B cell (primary cell): ENCODE results near the gene ESRP2. TPM values are rescaled to one million over a fixed set of nuclear protein-coding genes. Genes with fewer than 3 reads are reported as not detected.

Source experiments
- ATAC-seq: fragments of 200-7000 bp; cut with Tn5 transposase; one replicate; pipeline ENCODE4 v1.10.0; 2021; ENCODE audit warnings: low read depth, mild to moderate bottlenecking, moderate number of reproducible peaks, moderate library complexity
- CTCF ChIA-PET: fragments of 350-600 bp; sonication (Branson Sonifier 250); formaldehyde crosslinking; loops from one replicate; lab custom pipeline; 2021; ENCODE audit warnings: antibody characterized with exemption, inconsistent platforms; lab: Charles Lee
- POLR2A ChIA-PET: fragments of 350-600 bp; sonication (Branson Sonifier 250); formaldehyde crosslinking; loops from one replicate; lab custom pipeline; 2021; ENCODE audit warnings: antibody characterized with exemption; lab: Charles Lee
- DNase-seq: peaks from one replicate; pipeline ENCODE4 v3.0.0; 2013
- H2AFZ ChIP-seq: 2 replicates; pipeline ENCODE4 v1.6.1; 2012; ENCODE audit warnings: mild to moderate bottlenecking, low read depth, low read length; ENCODE audit not compliant: insufficient read depth, poor library complexity, severe bottlenecking
- H3K27ac ChIP-seq, 2 donors: 1 replicate in 1 of 2; 2 replicates in 1 of 2; pipeline ENCODE4 v1.5.1; 2012 to 2013; ENCODE audit warnings: low read length in 2 of 2, mild to moderate bottlenecking in 2 of 2, moderate library complexity in 1 of 2
- H3K27me3 ChIP-seq, 4 experiments: fragments of 200-600 bp in 1 of 4; sonication (generic) in 1 of 4; replicated peaks in 1 of 4; 1 replicate in 2 of 4; 2 replicates in 2 of 4; pipeline versions ENCODE4 v1.6.1 to v1.7.0; 2013 to 2016; ENCODE audit warnings: low read length in 3 of 4, mild to moderate bottlenecking in 2 of 4, mixed read lengths in 1 of 4, moderate library complexity in 1 of 4; ENCODE audit not compliant: insufficient read depth in 4 of 4, control insufficient read depth in 3 of 4; ENCODE audit errors: control extremely low read depth in 1 of 4
- H3K36me3 ChIP-seq, 2 experiments: replicated peaks in 1 of 2; 1 replicate in 1 of 2; 2 replicates in 1 of 2; pipeline versions ENCODE4 v1.6.1 to v1.7.1; 2013; ENCODE audit warnings: low read length in 1 of 2; ENCODE audit not compliant: insufficient read depth in 2 of 2, control insufficient read depth in 1 of 2; ENCODE audit errors: control extremely low read depth in 1 of 2, extremely low read depth in 1 of 2
- H3K4me1 ChIP-seq, 2 donors: fragments of 200-600 bp in 1 of 2; sonication (generic) in 1 of 2; 1 replicate in 1 of 2; 2 replicates in 1 of 2; pipeline versions ENCODE4 v1.5.1 to v1.6.1; 2013 to 2017; ENCODE audit warnings: low read length in 2 of 2; ENCODE audit not compliant: control insufficient read depth in 2 of 2, insufficient read depth in 2 of 2
- H3K4me2 ChIP-seq: replicated peaks from 2 replicates; pipeline ENCODE3; 2012; ENCODE audit warnings: mild to moderate bottlenecking, low read depth, low read length; ENCODE audit not compliant: poor library complexity, severe bottlenecking
- H3K4me3 ChIP-seq, 5 experiments: fragments of 200-600 bp in 1 of 5; sonication (generic) in 1 of 5; 1 replicate in 3 of 5; 2 replicates in 2 of 5; pipeline versions ENCODE4 v1.5.1 to v1.7.0; 2011 to 2016; ENCODE audit warnings: low read length in 4 of 5, mild to moderate bottlenecking in 4 of 5, low read depth in 2 of 5, control low read depth in 1 of 5, moderate library complexity in 1 of 5; ENCODE audit not compliant: insufficient read depth in 1 of 5; ENCODE audit errors: control extremely low read depth in 1 of 5, extremely low read depth in 1 of 5
- H3K79me2 ChIP-seq: fragments of 200-600 bp; sonication (generic); one replicate; pipeline ENCODE4 v1.6.0; 2016; ENCODE audit warnings: low read length; ENCODE audit not compliant: control insufficient read depth, insufficient read depth
- H3K9ac ChIP-seq: fragments of 200-600 bp; sonication (generic); 2 replicates; pipeline ENCODE4 v1.6.1; 2017; ENCODE audit warnings: mild to moderate bottlenecking, low read length, moderate library complexity
- H3K9me3 ChIP-seq, 3 donors: one replicate each; pipeline versions ENCODE4 v1.6.1 to v1.7.1; 2013; ENCODE audit warnings: low read length in 2 of 3; ENCODE audit not compliant: control insufficient read depth in 2 of 3, insufficient read depth in 1 of 3; ENCODE audit errors: control extremely low read depth in 1 of 3
- H4K20me1 ChIP-seq: 2 replicates; pipeline ENCODE4 v1.6.0; 2012; ENCODE audit warnings: mild to moderate bottlenecking, low read length; ENCODE audit not compliant: insufficient read depth, control insufficient read depth, poor library complexity, severe bottlenecking
- H3K27ac Mint-ChIP-seq: one replicate; pipeline ENCODE4 v1.8.0; 2021; ENCODE audit warnings: mixed read lengths
- H3K27me3 Mint-ChIP-seq: one replicate; pipeline ENCODE4 v1.8.0; 2021; ENCODE audit warnings: mixed read lengths
- H3K4me1 Mint-ChIP-seq: one replicate; pipeline ENCODE4 v1.8.0; 2021; ENCODE audit warnings: mixed read lengths
- H3K4me3 Mint-ChIP-seq: one replicate; pipeline ENCODE4 v1.8.0; 2021; ENCODE audit warnings: mixed read lengths
- H3K9me3 Mint-ChIP-seq: one replicate; pipeline ENCODE4 v1.8.0; 2022; ENCODE audit warnings: mixed read lengths; ENCODE audit not compliant: insufficient read depth
- CTCF ChIP-seq: fragments of 200-600 bp; IDR thresholded peaks from one replicate; pipeline ENCODE4 v1.8.0; 2022; ENCODE audit warnings: antibody characterized with exemption, mild to moderate bottlenecking
- EZH2 ChIP-seq: IDR thresholded peaks from 2 replicates; pipeline ENCODE4 v1.6.1; 2012; ENCODE audit warnings: borderline replicate concordance, low read depth, mild to moderate bottlenecking, moderate library complexity, low read length; ENCODE audit not compliant: insufficient read depth, poor library complexity, severe bottlenecking
- WGBS: methylation state at CpG from one replicate; pipeline ENCODE4 v1.1.5; 2013; ENCODE audit warnings: missing lambda C conversion rate; ENCODE audit not compliant: insufficient coverage; 5-methylcytosine and 5-hydroxymethylcytosine counted together
- intact Hi-C: fragments of 100-400 bp; cut with micrococcal nuclease; formaldehyde crosslinking; loops from one replicate; pipeline ENCODE4 v1.10.0; 2022
- polyA plus RNA-seq: library from polyadenylated mRNA; depleted of rRNA; stranded (reverse); fragments of >200 nt; gene quantifications from 2 replicates; pipeline ENCODE4 v1.2.3, GENCODE V29; 2012
- total RNA-seq, 2 donors: library from RNA; stranded (reverse); fragments of 120-200 nt in 1 of 2; gene quantifications; 1 replicate in 1 of 2; 2 replicates in 1 of 2; pipeline versions ENCODE4 v1.2.3 to v1.2.4, GENCODE V29; 2013 to 2022

Gene ESRP2
- total and polyA plus RNA-seq, 2 donors (not counting 1 experiment from before 2014, with no cell fraction given): 0.09 TPM; not detected in 1

- no peak for TF ChIP-seq CTCF
- TF ChIP-seq EZH2: no peak
- ChIA-PET CTCF (interaction anchor here (0.7 to 7.1 kb wide), 8 partner anchors 12 to 342 kb away, joined by 3 to 62 read pairs (median 4); partner anchors contain the start of genes NFATC3 and NRN1L), POLR2A (no interaction called here)
- DNase-seq (no peak), ATAC-seq (no peak)
- H3K27ac Mint-ChIP-seq: peak overlapping the region; percentile 48
- peaks cover 24 to 27% of the 10 kb centered on the region in 2 donors for H3K4me1 ChIP-seq
- peaks cover 36% of the 10 kb centered on the region for H3K4me1 Mint-ChIP-seq
- no peak overlapping the region for H3K4me3 Mint-ChIP-seq
- H3K9ac ChIP-seq: no peak overlapping the region
- intact Hi-C loops: loop anchor here (2.0 to 10.0 kb wide), 2 partner anchors 233 to 261 kb away; partner anchors contain the start of gene SLC12A4
- peak overlapping the region in 1 of 2 donors; percentile 49 for H3K27ac ChIP-seq
- H3K79me2 ChIP-seq: peaks cover 21% of the 10 kb centered on the region
- WGBS: 100% methylated on average over 3 of the region's 4 CpGs
- no peak overlapping the region for H3K4me3 ChIP-seq
- H3K9me3 ChIP-seq: no peaks in the 10 kb centered on the region
- no peaks in the 10 kb centered on the region for H3K27me3 ChIP-seq
- peaks cover 32% of the 10 kb centered on the region for H4K20me1 ChIP-seq
- no peaks in the 10 kb centered on the region for H3K27me3 Mint-ChIP-seq
- no peak overlapping the region for H2AFZ ChIP-seq
- H3K9me3 Mint-ChIP-seq: no peaks in the 10 kb centered on the region
- H3K36me3 ChIP-seq: peaks cover 20 to 40% of the 10 kb centered on the region in 2 experiments
- no peak overlapping the region for H3K4me2 ChIP-seq
Measured at GRCh38 chr16:68226116-68226515, 9.8 kb downstream of the ESRP2 start.

GRCh38 chr16:68223072-68223471 lies 12.9 kb downstream of the ESRP2 start:
- ChIA-PET CTCF (no interaction called here), POLR2A (no interaction called here)
- Mint-ChIP-seq H3K4me1 (peaks cover 28% of the 10 kb centered on the region), H3K9me3 (no peaks in the 10 kb centered on the region), H3K4me3 (no peak overlapping the region), H3K27ac (no peak overlapping the region), H3K27me3 (no peaks in the 10 kb centered on the region)
- TF ChIP-seq CTCF (no peak), EZH2 (no peak)
- H3K79me2 ChIP-seq: peaks cover 11% of the 10 kb centered on the region
- H4K20me1 ChIP-seq: peaks cover 4% of the 10 kb centered on the region
- no CpG with 5 or more reads among the region's 1 CpG for WGBS
- no peak overlapping the region for H3K4me2 ChIP-seq
- no peak overlapping the region for H3K4me3 ChIP-seq
- no peaks in the 10 kb centered on the region for H3K9me3 ChIP-seq
- no peaks in the 10 kb centered on the region for H3K27me3 ChIP-seq
- DNase-seq (no peak), ATAC-seq (no peak)
- H3K27ac ChIP-seq: no peak overlapping the region
- H3K36me3 ChIP-seq: peaks cover 10 to 38% of the 10 kb centered on the region in 2 experiments
- intact Hi-C loops: loop anchor here (10.0 kb wide), 1 partner anchor 258 kb away; the partner anchor contains the start of gene SLC12A4
- no peak overlapping the region for H2AFZ ChIP-seq
- no peak overlapping the region for H3K9ac ChIP-seq
- peaks cover 18 to 21% of the 10 kb centered on the region in 2 donors for H3K4me1 ChIP-seq
